ENCODE results near the gene MAP3K1. TPM values are rescaled to one million over a fixed set of nuclear protein-coding genes. Genes with fewer than 3 reads are reported as not detected.
A peak's percentile ranks its signal among the peaks of the same experiment; 100 is the strongest.

Gene MAP3K1
- total RNA-seq, 1 donor from 2014 or later, result 28.7 TPM

DNA sequence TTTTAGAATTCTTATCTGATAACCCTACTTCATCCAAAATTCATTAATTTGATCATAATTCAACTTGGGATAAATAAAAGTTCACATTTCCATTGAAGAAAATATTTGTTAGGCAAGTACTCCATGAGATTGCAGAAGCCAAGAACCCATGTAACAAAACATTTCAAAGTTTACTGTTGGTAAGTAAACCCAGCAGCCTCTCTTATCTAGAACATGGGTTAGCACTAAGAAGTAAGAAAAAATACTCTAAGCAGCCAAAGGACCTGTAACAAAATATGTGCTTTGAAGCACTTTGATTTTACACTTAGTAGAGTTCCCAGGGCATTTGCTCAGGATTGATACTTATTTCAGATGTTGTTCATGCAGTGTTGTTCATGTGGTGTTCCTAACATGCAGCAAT, 8.7 kb downstream of the MAP3K1 start:
- DNase-seq (no peak), ATAC-seq (peak; percentile 19 to 54)
- Histone ChIP-seq H3K27me3 (ENCODE audit: low read depth) (no peaks in the 10 kb centered on the region), H3K4me3 (no peak overlapping the region), H3K27ac (no peak overlapping the region), H3K9me3 (no peaks in the 10 kb centered on the region), H3K36me3 (no peaks in the 10 kb centered on the region), H3K4me1 (peaks cover 82% of the 10 kb centered on the region)
- intact Hi-C loops (cut with DNase I), result no loop called here
- TF ChIP-seq, protein P1, sequence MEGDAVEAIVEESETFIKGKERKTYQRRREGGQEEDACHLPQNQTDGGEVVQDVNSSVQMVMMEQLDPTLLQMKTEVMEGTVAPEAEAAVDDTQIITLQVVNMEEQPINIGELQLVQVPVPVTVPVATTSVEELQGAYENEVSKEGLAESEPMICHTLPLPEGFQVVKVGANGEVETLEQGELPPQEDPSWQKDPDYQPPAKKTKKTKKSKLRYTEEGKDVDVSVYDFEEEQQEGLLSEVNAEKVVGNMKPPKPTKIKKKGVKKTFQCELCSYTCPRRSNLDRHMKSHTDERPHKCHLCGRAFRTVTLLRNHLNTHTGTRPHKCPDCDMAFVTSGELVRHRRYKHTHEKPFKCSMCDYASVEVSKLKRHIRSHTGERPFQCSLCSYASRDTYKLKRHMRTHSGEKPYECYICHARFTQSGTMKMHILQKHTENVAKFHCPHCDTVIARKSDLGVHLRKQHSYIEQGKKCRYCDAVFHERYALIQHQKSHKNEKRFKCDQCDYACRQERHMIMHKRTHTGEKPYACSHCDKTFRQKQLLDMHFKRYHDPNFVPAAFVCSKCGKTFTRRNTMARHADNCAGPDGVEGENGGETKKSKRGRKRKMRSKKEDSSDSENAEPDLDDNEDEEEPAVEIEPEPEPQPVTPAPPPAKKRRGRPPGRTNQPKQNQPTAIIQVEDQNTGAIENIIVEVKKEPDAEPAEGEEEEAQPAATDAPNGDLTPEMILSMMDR (IDR thresholded peaks at IDR 0.05), result no peak

- TF ChIP-seq, protein P1 (IDR thresholded peaks at IDR 0.05), result no peak
Measured at GRCh38 chr5:56825222-56825824, 10.0 kb downstream of the MAP3K1 start.

DNA sequence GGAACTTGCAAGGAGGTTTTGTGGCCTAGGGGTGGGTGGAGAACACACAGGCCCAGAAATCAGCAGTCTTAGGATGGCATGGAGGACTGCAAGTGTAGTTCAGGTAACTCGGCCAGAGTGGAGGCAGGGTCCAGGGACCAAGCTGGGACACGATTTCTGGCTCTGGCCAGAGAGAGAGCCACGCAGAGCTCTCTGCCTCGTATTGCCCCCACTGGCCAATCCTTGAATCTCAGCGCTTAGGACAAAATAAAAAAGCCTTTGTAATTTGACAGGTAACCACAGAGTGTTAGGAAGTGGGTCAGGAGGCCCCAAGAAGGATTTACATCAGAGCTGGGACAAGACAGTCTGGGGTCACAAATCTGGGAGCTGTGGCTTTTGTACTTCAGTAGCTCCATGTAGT, 11.7 kb downstream of the MAP3K1 start:
- Histone ChIP-seq H3K4me1 (peaks cover 86% of the 10 kb centered on the region), H3K4me3 (no peak overlapping the region), H3K27ac (no peak overlapping the region), H3K27me3 (ENCODE audit: low read depth) (no peaks in the 10 kb centered on the region), H3K9me3 (no peaks in the 10 kb centered on the region), H3K36me3 (no peaks in the 10 kb centered on the region)
- intact Hi-C loops (cut with DNase I), result no loop called here
- no peak for DNase-seq
- TF ChIP-seq, protein P1 (IDR thresholded peaks at IDR 0.05), result peak; percentile 14
- ATAC-seq, result no peak

More at GRCh38 chr5:56825222-56825824, 10.0 kb downstream of the MAP3K1 start:
- Histone ChIP-seq H3K27me3 (ENCODE audit: low read depth) (no peaks in the 10 kb centered on the region), H3K36me3 (no peaks in the 10 kb centered on the region), H3K4me1 (peaks cover 83% of the 10 kb centered on the region), H3K27ac (no peak overlapping the region), H3K9me3 (no peaks in the 10 kb centered on the region), H3K4me3 (no peak overlapping the region)
- DNase-seq (no peak), ATAC-seq (no peak)
- intact Hi-C loops (cut with DNase I), result no loop called here

DNA sequence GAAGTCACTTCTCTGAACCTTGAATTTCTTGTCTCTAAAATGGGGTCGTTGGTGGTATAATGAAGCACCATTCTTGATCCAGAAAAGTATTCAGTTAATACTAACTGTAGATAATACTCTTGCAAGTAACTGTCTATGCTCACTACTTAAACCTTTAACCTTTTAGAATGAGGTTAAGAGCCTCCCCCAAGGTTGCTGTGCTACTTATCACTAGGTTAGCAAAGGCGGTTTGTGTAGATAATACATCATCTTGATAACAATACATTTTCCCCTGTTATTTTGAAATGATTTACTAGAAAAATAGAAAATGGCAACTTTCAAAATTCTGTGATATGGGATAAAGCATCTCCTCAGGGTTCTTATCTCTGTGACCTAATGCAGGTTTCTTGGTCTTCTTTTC, 12.6 kb downstream of the MAP3K1 start:
- TF ChIP-seq, protein P1 (IDR thresholded peaks at IDR 0.05), result no peak
- no peaks in the 10 kb centered on the region for H3K27me3 ChIP-seq (ENCODE audit: low read depth)
- DNase-seq (no peak), ATAC-seq (no peak)
- H3K27ac ChIP-seq, result no peak overlapping the region
- intact Hi-C loops (cut with DNase I), result no loop called here
- no peaks in the 10 kb centered on the region for H3K36me3 ChIP-seq
- peaks cover 88% of the 10 kb centered on the region for H3K4me1 ChIP-seq
- H3K9me3 ChIP-seq, result no peaks in the 10 kb centered on the region
- H3K4me3 ChIP-seq, result no peak overlapping the region

- Histone ChIP-seq H3K4me3 (no peak overlapping the region), H3K27me3 (ENCODE audit: low read depth) (no peaks in the 10 kb centered on the region), H3K4me1 (peaks cover 88% of the 10 kb centered on the region), H3K36me3 (no peaks in the 10 kb centered on the region), H3K9me3 (no peaks in the 10 kb centered on the region), H3K27ac (no peak overlapping the region)
- ATAC-seq (peak in 1 of 2 donors; percentile 37), DNase-seq (no peak)
- TF ChIP-seq, protein P1 (IDR thresholded peaks at IDR 0.05), result no peak
- intact Hi-C loops (cut with DNase I), result no loop called here
Measured at GRCh38 chr5:56829137-56829908, 14.0 kb downstream of the MAP3K1 start.

Measured in lower lobe of right lung (tissue), 2 donors.